Measurements from ENCODE around the gene CSMD2. TPM values are rescaled to one million over a fixed set of nuclear protein-coding genes. Genes with fewer than 3 reads are reported as not detected.

Gene CSMD2
- total and polyA plus RNA-seq, 2 of the 8 experiments (the other 6 are each of a cell fraction or from before 2014, with no cell fraction given): 7.0 to 14.7 TPM

GRCh38 chr1:33791251-33791650 lies 373.8 kb downstream of the CSMD2 start (continued):
- TF ChIP-seq ATF3 (IDR thresholded peaks at IDR 0.05; ENCODE audit: insufficient read depth, low read depth, low read length) (no peak), CBX8 (IDR thresholded peaks at IDR 0.05; ENCODE audit: borderline replicate concordance, low read depth, low read length) (no peak), SUZ12 (IDR thresholded peaks at IDR 0.05; ENCODE audit: low read length) (no peak), SIRT6 (IDR thresholded peaks at IDR 0.05; ENCODE audit: low read length) (no peak), TBP (IDR thresholded peaks at IDR 0.05; ENCODE audit: low read depth, low read length) (no peak), CHD1 (IDR thresholded peaks at IDR 0.05; ENCODE audit: low read depth, low read length) (no peak), JUN (IDR thresholded peaks at IDR 0.05; ENCODE audit: low read depth, low read length) (no peak), CHD2 (IDR thresholded peaks at IDR 0.05; ENCODE audit: low read length) (no peak), RFX5 (IDR thresholded peaks at IDR 0.05; ENCODE audit: borderline replicate concordance, low read depth, low read length) (no peak)
